Left ventricle myocardium inferior (tissue), 1 donor: ENCODE data around the gene GALNT3. TPM values are rescaled to one million over a fixed set of nuclear protein-coding genes. Genes with fewer than 3 reads are reported as not detected.

Experiments
- DNase-seq: peaks from one replicate; pipeline ENCODE4 v3.0.0-alpha.2; 2020
- H3K27ac ChIP-seq: fragments of 200-600 bp; replicated peaks from 2 replicates; pipeline ENCODE4 v1.8.0; 2021
- H3K27me3 ChIP-seq: fragments of 200-600 bp; 2 replicates; pipeline ENCODE4 v1.8.0; 2021; ENCODE audit warnings: low read depth
- H3K36me3 ChIP-seq: fragments of 200-600 bp; 2 replicates; pipeline ENCODE4 v1.8.0; 2021
- H3K4me1 ChIP-seq: fragments of 200-600 bp; 2 replicates; pipeline ENCODE4 v1.8.0; 2021
- H3K4me3 ChIP-seq: fragments of 200-600 bp; 2 replicates; pipeline ENCODE4 v1.8.0; 2021; ENCODE audit warnings: mild to moderate bottlenecking, moderate library complexity
- H3K9me3 ChIP-seq: fragments of 200-600 bp; replicated peaks from 2 replicates; pipeline ENCODE4 v1.8.0; 2021
- CTCF ChIP-seq: fragments of 200-600 bp; IDR thresholded peaks from 2 replicates; pipeline ENCODE4 v1.8.0; 2021; ENCODE audit warnings: antibody characterized with exemption, mild to moderate bottlenecking, borderline replicate concordance
- intact Hi-C: fragments of 100-400 bp; cut with micrococcal nuclease; formaldehyde crosslinking; loops from one replicate; pipeline ENCODE4 v1.11.0; 2022
- total RNA-seq: library from RNA; stranded (reverse); fragmentation: NEBNext Ultra II Directional; extraction: Animal tissue kit (Norgen Biotek cat#: 25700); gene quantifications from one replicate; pipeline ENCODE4 v1.2.1, GENCODE V29; 2021
- donor health status: DM: no; HTN: yes; CAD: no; lungs with severe emphysema.

The GALNT3 gene
- total RNA-seq, 1 donor from 2014 or later = 0.08 TPM

- no peak overlapping the region for H3K27ac ChIP-seq
- H3K4me1 ChIP-seq = no peaks in the 10 kb centered on the region
- H3K36me3 ChIP-seq = no peaks in the 10 kb centered on the region
- H3K4me3 ChIP-seq = no peak overlapping the region
- no peaks in the 10 kb centered on the region for H3K27me3 ChIP-seq
- no peak for DNase-seq
- H3K9me3 ChIP-seq = no peaks in the 10 kb centered on the region
- intact Hi-C loops = no loop called here
- TF ChIP-seq CTCF = no peak
Observed at GRCh38 chr2:165835363-165835762, 41.3 kb upstream of the GALNT3 start.

- TF ChIP-seq CTCF = no peak
Observed at GRCh38 chr2:165833156-165833555, 39.1 kb upstream of the GALNT3 start.

DNA sequence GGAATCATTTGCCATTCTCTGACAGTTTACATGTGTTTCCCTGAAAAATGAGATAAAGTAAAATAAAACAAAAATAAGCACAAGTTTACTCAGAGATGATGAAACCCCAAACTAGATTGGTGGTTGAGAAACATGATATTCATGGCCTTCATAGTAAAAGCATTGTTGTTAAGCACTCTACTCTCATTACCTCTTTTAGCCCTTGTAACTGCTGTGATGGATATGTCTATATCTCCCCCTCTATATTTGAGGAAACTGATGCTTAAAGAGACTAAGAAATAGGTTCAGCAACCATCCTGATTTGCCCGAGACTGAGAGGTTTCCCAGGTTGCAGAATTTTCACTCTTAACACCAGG lies 33.9 kb upstream of the GALNT3 start:
- intact Hi-C loops = no loop called here
- Histone ChIP-seq H3K4me3 (no peak overlapping the region), H3K9me3 (no peaks in the 10 kb centered on the region), H3K36me3 (no peaks in the 10 kb centered on the region), H3K27me3 (no peaks in the 10 kb centered on the region), H3K27ac (no peak overlapping the region), H3K4me1 (no peaks in the 10 kb centered on the region)
- no peak for TF ChIP-seq CTCF
- DNase-seq = no peak

More at GRCh38 chr2:165833156-165833555, 39.1 kb upstream of the GALNT3 start:
- Histone ChIP-seq H3K9me3 (no peaks in the 10 kb centered on the region), H3K27me3 (no peaks in the 10 kb centered on the region), H3K36me3 (no peaks in the 10 kb centered on the region), H3K4me3 (no peak overlapping the region), H3K4me1 (no peaks in the 10 kb centered on the region), H3K27ac (no peak overlapping the region)
- intact Hi-C loops = no loop called here
- DNase-seq = no peak

GRCh38 chr2:165827016-165827920 lies 33.2 kb upstream of the GALNT3 start:
- Histone ChIP-seq H3K9me3 (no peaks in the 10 kb centered on the region), H3K27ac (no peak overlapping the region), H3K4me3 (no peak overlapping the region), H3K27me3 (no peaks in the 10 kb centered on the region), H3K4me1 (no peaks in the 10 kb centered on the region), H3K36me3 (no peaks in the 10 kb centered on the region)
- intact Hi-C loops = no loop called here
- no peak for DNase-seq
- TF ChIP-seq CTCF = no peak

DNA sequence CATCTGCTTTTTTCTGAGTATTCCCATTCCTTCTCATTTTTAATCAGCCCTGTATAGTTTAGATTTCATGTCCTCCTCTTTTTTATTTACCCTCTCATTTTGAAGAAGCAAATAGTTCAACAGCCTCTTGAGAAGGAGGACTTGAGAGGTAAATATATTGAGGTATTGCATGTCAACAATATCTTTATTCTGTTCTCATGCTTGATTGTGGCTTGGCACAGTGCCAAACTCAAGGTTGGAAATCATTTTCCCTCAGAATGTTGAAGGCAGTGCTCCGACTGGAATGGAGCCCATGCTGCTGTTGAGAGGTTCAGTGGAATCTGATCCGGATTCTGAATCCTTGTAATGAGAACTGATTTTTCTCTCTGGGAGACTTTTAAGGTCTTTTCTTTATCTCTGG lies 31.0 kb upstream of the GALNT3 start:
- H3K27me3 ChIP-seq = no peaks in the 10 kb centered on the region
- no peak for TF ChIP-seq CTCF
- H3K27ac ChIP-seq = no peak overlapping the region
- intact Hi-C loops = no loop called here
- H3K9me3 ChIP-seq = no peaks in the 10 kb centered on the region
- H3K4me3 ChIP-seq = no peak overlapping the region
- no peak for DNase-seq
- no peaks in the 10 kb centered on the region for H3K36me3 ChIP-seq
- peaks cover 5% of the 10 kb centered on the region for H3K4me1 ChIP-seq
